ENCODE results near the gene EPSTI1. TPM values are rescaled to one million over a fixed set of nuclear protein-coding genes. Genes with fewer than 3 reads are reported as not detected.

Gene EPSTI1
- polyA plus RNA-seq, 2 of the 4 experiments (the other 2 are of a cell fraction): 0.05 to 0.10 TPM

DNA sequence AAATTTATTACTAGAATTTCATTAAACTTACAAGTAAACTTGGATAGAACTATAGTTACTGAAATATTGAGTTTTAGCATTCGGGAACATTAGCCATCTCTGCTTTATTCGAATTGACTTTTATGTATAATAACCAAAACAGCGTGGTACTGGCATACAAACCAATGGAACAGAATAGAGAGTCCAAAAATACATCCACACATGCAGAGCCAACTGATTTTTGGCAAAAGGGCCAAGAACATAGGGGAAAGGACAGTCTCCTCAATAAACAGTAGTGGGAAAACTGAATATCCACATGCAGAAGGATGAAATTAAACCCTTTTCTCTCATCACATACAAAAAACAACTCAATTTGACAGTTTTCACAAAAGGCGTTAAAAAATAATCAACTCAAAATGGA lies 84.3 kb downstream of the EPSTI1 start:
- ATAC-seq (no peak), FAIRE-seq (no peak), DNase-seq (ENCODE audit: low read depth in 1 of 2, low spot score in 1 of 2) (no peak)
- TF ChIP-seq, protein P1, sequence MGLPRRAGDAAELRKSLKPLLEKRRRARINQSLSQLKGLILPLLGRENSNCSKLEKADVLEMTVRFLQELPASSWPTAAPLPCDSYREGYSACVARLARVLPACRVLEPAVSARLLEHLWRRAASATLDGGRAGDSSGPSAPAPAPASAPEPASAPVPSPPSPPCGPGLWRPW (IDR thresholded peaks at IDR 0.05): no peak
- TF ChIP-seq CHD4 (IDR thresholded peaks at IDR 0.05; ENCODE audit: borderline replicate concordance) (no peak), NFE2L2 (conservative IDR thresholded peaks at IDR 0.05; ENCODE audit: low read length) (no peak), HOXB13 (CRISPR knock-in tag; IDR thresholded peaks at IDR 0.05; ENCODE audit: low read depth) (no peak), BHLHE40 (IDR thresholded peaks at IDR 0.05; ENCODE audit: low read depth, low read length) (no peak), HOXB5 (CRISPR knock-in tag; IDR thresholded peaks at IDR 0.05) (no peak), ESRRA (IDR thresholded peaks at IDR 0.05; ENCODE audit: borderline replicate concordance, low read length) (no peak), ZC3H11A (IDR thresholded peaks at IDR 0.05) (no peak), MAZ (IDR thresholded peaks at IDR 0.05; ENCODE audit: borderline replicate concordance, low read depth, low read length) (no peak), POLR2AphosphoS2 (conservative IDR thresholded peaks at IDR 0.05; ENCODE audit: low read length) (no peak)
- TF ChIP-seq, protein P2, sequence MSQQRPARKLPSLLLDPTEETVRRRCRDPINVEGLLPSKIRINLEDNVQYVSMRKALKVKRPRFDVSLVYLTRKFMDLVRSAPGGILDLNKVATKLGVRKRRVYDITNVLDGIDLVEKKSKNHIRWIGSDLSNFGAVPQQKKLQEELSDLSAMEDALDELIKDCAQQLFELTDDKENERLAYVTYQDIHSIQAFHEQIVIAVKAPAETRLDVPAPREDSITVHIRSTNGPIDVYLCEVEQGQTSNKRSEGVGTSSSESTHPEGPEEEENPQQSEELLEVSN (IDR thresholded peaks at IDR 0.05; ENCODE audit: borderline replicate concordance, low read depth): no peak
- TF ChIP-seq, protein P3, sequence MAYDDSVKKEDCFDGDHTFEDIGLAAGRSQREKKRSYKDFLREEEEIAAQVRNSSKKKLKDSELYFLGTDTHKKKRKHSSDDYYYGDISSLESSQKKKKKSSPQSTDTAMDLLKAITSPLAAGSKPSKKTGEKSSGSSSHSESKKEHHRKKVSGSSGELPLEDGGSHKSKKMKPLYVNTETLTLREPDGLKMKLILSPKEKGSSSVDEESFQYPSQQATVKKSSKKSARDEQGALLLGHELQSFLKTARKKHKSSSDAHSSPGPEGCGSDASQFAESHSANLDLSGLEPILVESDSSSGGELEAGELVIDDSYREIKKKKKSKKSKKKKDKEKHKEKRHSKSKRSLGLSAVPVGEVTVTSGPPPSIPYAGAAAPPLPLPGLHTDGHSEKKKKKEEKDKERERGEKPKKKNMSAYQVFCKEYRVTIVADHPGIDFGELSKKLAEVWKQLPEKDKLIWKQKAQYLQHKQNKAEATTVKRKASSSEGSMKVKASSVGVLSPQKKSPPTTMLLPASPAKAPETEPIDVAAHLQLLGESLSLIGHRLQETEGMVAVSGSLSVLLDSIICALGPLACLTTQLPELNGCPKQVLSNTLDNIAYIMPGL (CRISPR knock-in tag; IDR thresholded peaks at IDR 0.05; ENCODE audit: borderline replicate concordance): no peak
- no peaks in the 10 kb centered on the region for H3K4me1 ChIP-seq
- POLR2A ChIA-PET: no interaction called here
- H3K4me3 ChIP-seq: no peak overlapping the region
- WGBS (ENCODE audit: missing lambda C conversion rate): 30% methylated on average over 4 of the region's 4 CpGs
- no peak overlapping the region for H3K4me2 ChIP-seq
- no peak overlapping the region for H3K27ac ChIP-seq
- CTCF ChIA-PET: no interaction called here
- H3K9me3 ChIP-seq: no peaks in the 10 kb centered on the region

DNA sequence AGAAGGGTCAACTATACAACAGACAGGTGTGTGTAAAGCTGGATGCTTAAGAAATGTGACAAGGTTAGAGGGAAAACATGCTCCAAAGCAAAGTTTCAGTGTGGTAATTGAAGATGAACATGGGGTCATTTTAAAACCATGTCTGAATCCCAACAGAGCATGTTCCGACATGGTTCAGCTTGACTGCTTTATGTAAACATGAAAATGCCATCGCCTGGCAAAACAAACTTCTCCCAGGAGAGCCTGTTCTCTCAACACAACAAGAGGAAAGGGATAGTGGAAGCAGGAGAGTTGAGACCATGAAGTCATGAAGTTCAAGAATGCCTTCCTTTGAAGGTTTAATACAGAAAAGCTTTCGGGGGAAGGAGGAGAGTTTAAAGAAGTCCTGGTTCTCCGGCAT lies 85.8 kb downstream of the EPSTI1 start:
- no peaks in the 10 kb centered on the region for H3K9me3 ChIP-seq
- no peak overlapping the region for H3K4me3 ChIP-seq
- CTCF ChIA-PET: interaction anchor here (0.7 to 0.9 kb wide), 2 partner anchors 11 kb away, joined by 3 to 4 read pairs; no protein-coding TSS in a partner anchor
- DNase-seq (ENCODE audit: low read depth in 1 of 2, low spot score in 1 of 2): no peak
- H3K27ac ChIP-seq: no peak overlapping the region
- POLR2A ChIA-PET: no interaction called here
- no peak overlapping the region for H3K4me2 ChIP-seq
- no peak for TF ChIP-seq NR3C1 (IDR thresholded peaks at IDR 0.05)
- no peak for TF ChIP-seq TP53 (CRISPR knock-in tag; IDR thresholded peaks at IDR 0.05)
- TF ChIP-seq NFE2L2 (conservative IDR thresholded peaks at IDR 0.05; ENCODE audit: low read length): no peak
- TF ChIP-seq, protein P4, sequence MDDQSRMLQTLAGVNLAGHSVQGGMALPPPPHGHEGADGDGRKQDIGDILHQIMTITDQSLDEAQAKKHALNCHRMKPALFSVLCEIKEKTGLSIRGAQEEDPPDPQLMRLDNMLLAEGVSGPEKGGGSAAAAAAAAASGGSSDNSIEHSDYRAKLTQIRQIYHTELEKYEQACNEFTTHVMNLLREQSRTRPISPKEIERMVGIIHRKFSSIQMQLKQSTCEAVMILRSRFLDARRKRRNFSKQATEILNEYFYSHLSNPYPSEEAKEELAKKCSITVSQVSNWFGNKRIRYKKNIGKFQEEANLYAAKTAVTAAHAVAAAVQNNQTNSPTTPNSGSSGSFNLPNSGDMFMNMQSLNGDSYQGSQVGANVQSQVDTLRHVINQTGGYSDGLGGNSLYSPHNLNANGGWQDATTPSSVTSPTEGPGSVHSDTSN (IDR thresholded peaks at IDR 0.05): no peak
- TF ChIP-seq, protein P5, sequence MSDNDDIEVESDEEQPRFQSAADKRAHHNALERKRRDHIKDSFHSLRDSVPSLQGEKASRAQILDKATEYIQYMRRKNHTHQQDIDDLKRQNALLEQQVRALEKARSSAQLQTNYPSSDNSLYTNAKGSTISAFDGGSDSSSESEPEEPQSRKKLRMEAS (IDR thresholded peaks at IDR 0.05): no peak
- TF ChIP-seq, protein P6, sequence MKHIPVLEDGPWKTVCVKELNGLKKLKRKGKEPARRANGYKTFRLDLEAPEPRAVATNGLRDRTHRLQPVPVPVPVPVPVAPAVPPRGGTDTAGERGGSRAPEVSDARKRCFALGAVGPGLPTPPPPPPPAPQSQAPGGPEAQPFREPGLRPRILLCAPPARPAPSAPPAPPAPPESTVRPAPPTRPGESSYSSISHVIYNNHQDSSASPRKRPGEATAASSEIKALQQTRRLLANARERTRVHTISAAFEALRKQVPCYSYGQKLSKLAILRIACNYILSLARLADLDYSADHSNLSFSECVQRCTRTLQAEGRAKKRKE (CRISPR knock-in tag; IDR thresholded peaks at IDR 0.05; ENCODE audit: low read depth): no peak
- no peak for TF ChIP-seq GATA3 (IDR thresholded peaks at IDR 0.05; ENCODE audit: borderline replicate concordance)
- no peak for TF ChIP-seq CBX8 (IDR thresholded peaks at IDR 0.05)
- TF ChIP-seq KDM5A (IDR thresholded peaks at IDR 0.05): no peak
- TF ChIP-seq, protein P7, sequence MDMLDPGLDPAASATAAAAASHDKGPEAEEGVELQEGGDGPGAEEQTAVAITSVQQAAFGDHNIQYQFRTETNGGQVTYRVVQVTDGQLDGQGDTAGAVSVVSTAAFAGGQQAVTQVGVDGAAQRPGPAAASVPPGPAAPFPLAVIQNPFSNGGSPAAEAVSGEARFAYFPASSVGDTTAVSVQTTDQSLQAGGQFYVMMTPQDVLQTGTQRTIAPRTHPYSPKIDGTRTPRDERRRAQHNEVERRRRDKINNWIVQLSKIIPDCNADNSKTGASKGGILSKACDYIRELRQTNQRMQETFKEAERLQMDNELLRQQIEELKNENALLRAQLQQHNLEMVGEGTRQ (IDR thresholded peaks at IDR 0.05): no peak
- no peak for TF ChIP-seq FOSB (CRISPR knock-in tag; IDR thresholded peaks at IDR 0.05)
- no peak for TF ChIP-seq MYC (IDR thresholded peaks at IDR 0.05; ENCODE audit: borderline replicate concordance, low read length)
- TF ChIP-seq HEYL (CRISPR knock-in tag; IDR thresholded peaks at IDR 0.05): no peak
- no peak for TF ChIP-seq SREBF2 (IDR thresholded peaks at IDR 0.05)
- no peak for TF ChIP-seq POLR2AphosphoS2 (conservative IDR thresholded peaks at IDR 0.05; ENCODE audit: low read length)
- TF ChIP-seq, protein P1 (IDR thresholded peaks at IDR 0.05): no peak
- no peak for TF ChIP-seq ZFP36 (IDR thresholded peaks at IDR 0.05; ENCODE audit: borderline replicate concordance, partially characterized antibody)
- WGBS (ENCODE audit: missing lambda C conversion rate): 75% methylated on average over 4 of the region's 4 CpGs
- no peaks in the 10 kb centered on the region for H3K4me1 ChIP-seq
- ATAC-seq: no peak
- no peak for FAIRE-seq

Data from A549 (cell line).